ENCODE measurements around the gene FILIP1L.

DNA sequence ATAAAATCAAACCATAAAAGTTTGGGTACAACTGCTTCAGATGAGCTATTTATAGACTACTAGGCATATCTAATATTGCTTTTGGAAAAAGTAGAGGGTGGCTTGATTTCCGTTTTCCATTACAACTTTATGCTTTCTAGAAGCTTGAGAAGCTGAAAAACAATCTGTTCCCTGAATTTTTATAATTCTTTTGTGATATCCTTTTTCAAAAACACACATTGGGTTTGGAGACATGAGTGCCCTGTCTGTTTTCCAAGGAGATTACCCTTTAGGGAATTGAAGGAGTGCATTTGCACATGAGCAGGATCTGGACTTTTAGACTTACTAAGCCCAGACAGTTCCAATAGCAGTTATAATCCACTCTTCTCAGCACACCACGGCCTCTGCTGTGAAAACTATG, 49.5 kb upstream of the FILIP1L start:
- TF ChIP-seq, protein P1, sequence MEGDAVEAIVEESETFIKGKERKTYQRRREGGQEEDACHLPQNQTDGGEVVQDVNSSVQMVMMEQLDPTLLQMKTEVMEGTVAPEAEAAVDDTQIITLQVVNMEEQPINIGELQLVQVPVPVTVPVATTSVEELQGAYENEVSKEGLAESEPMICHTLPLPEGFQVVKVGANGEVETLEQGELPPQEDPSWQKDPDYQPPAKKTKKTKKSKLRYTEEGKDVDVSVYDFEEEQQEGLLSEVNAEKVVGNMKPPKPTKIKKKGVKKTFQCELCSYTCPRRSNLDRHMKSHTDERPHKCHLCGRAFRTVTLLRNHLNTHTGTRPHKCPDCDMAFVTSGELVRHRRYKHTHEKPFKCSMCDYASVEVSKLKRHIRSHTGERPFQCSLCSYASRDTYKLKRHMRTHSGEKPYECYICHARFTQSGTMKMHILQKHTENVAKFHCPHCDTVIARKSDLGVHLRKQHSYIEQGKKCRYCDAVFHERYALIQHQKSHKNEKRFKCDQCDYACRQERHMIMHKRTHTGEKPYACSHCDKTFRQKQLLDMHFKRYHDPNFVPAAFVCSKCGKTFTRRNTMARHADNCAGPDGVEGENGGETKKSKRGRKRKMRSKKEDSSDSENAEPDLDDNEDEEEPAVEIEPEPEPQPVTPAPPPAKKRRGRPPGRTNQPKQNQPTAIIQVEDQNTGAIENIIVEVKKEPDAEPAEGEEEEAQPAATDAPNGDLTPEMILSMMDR (IDR thresholded peaks at IDR 0.05), result no peak
- TF ChIP-seq POLR2A (IDR thresholded peaks at IDR 0.05) (no peak), POLR2AphosphoS5 (IDR thresholded peaks at IDR 0.05) (no peak)
